CD14-positive monocyte (primary cell): ENCODE measurements around the gene USP6. TPM values are rescaled to one million over a fixed set of nuclear protein-coding genes. Genes with fewer than 3 reads are reported as not detected.

ENCODE experiments used
- DNase-seq, 3 donors: peaks; one replicate each; pipeline ENCODE4 v3.0.0-alpha.2; 2011 to 2022
- H2AFZ ChIP-seq: 2 replicates; pipeline ENCODE4 v1.6.0; 2012; ENCODE audit warnings: mild to moderate bottlenecking, low read depth, low read length, inconsistent platforms; ENCODE audit not compliant: insufficient read depth, poor library complexity, severe bottlenecking
- H3K27ac ChIP-seq, 2 donors: 1 replicate in 1 of 2; 2 replicates in 1 of 2; pipeline ENCODE4 v1.5.1; 2012 to 2013; ENCODE audit warnings: low read length in 2 of 2, control low read depth in 1 of 2, inconsistent platforms in 1 of 2, low read depth in 1 of 2, mild to moderate bottlenecking in 1 of 2
- H3K27me3 ChIP-seq, 2 donors: one replicate each; pipeline versions ENCODE4 v1.6.0 to v1.6.1; 2011 to 2013; ENCODE audit warnings: low read length in 2 of 2; ENCODE audit not compliant: control insufficient read depth in 2 of 2, insufficient read depth in 2 of 2
- H3K36me3 ChIP-seq, 2 donors: replicated peaks in 1 of 2; 1 replicate in 1 of 2; 2 replicates in 1 of 2; pipeline versions ENCODE4 v1.5.1 to v1.6.1; 2012 to 2013; ENCODE audit warnings: low read length in 2 of 2, control low read depth in 1 of 2, inconsistent platforms in 1 of 2, mild to moderate bottlenecking in 1 of 2; ENCODE audit not compliant: insufficient read depth in 2 of 2, control insufficient read depth in 1 of 2
- H3K4me1 ChIP-seq, 2 donors: 1 replicate in 1 of 2; 2 replicates in 1 of 2; pipeline versions ENCODE4 v1.5.1 to v1.6.1; 2012 to 2013; ENCODE audit warnings: low read length in 2 of 2, control low read depth in 1 of 2, inconsistent platforms in 1 of 2, mild to moderate bottlenecking in 1 of 2, moderate library complexity in 1 of 2; ENCODE audit not compliant: insufficient read depth in 2 of 2, control insufficient read depth in 1 of 2
- H3K4me2 ChIP-seq: replicated peaks from 2 replicates; pipeline ENCODE3; 2012; ENCODE audit warnings: low read length, moderate library complexity, mild to moderate bottlenecking; ENCODE audit not compliant: poor library complexity, severe bottlenecking; ENCODE audit errors: extremely low read depth
- H3K4me3 ChIP-seq, 3 experiments: fragments of 200-600 bp in 1 of 3; sonication (generic) in 1 of 3; replicated peaks in 1 of 3; 1 replicate in 2 of 3; 2 replicates in 1 of 3; pipeline ENCODE4 v1.5.1; 2011 to 2013; ENCODE audit warnings: low read length in 3 of 3, mild to moderate bottlenecking in 3 of 3, control low read depth in 2 of 3, low read depth in 2 of 3, inconsistent platforms in 1 of 3, moderate library complexity in 1 of 3
- H3K79me2 ChIP-seq: 2 replicates; pipeline ENCODE4 v1.6.0; 2012; ENCODE audit warnings: mild to moderate bottlenecking, control low read depth, inconsistent platforms, low read length, moderate library complexity; ENCODE audit not compliant: insufficient read depth
- H3K9ac ChIP-seq: 2 replicates; pipeline ENCODE4 v1.6.0; 2017; ENCODE audit warnings: low read length, mild to moderate bottlenecking; ENCODE audit not compliant: insufficient read depth, poor library complexity, severe bottlenecking
- H3K9me3 ChIP-seq, 2 donors: replicated peaks in 1 of 2; 1 replicate in 1 of 2; 2 replicates in 1 of 2; pipeline versions ENCODE4 v1.5.1 to v1.6.1; 2012 to 2013; ENCODE audit warnings: low read length in 2 of 2, control low read depth in 1 of 2; ENCODE audit not compliant: control insufficient read depth in 1 of 2, insufficient read depth in 1 of 2
- H4K20me1 ChIP-seq: 2 replicates; pipeline ENCODE4 v1.6.0; 2012; ENCODE audit warnings: mild to moderate bottlenecking, low read length, control low read depth, moderate library complexity; ENCODE audit not compliant: insufficient read depth
- H3K27ac Mint-ChIP-seq, 7 donors: one replicate each; pipeline ENCODE4 v1.8.0; 2020; ENCODE audit warnings: mild to moderate bottlenecking in 7 of 7, mixed read lengths in 7 of 7, moderate library complexity in 6 of 7, inconsistent platforms in 2 of 7
- H3K27me3 Mint-ChIP-seq, 3 donors: one replicate each; pipeline ENCODE4 v1.8.0; 2021 to 2022; ENCODE audit warnings: low read depth in 3 of 3, mild to moderate bottlenecking in 3 of 3, mixed read lengths in 3 of 3, moderate library complexity in 3 of 3, inconsistent platforms in 1 of 3
- H3K36me3 Mint-ChIP-seq, 2 donors: one replicate each; pipeline ENCODE4 v1.8.0; 2020; ENCODE audit warnings: mixed read lengths in 2 of 2, inconsistent platforms in 1 of 2, mild to moderate bottlenecking in 1 of 2
- H3K4me1 Mint-ChIP-seq: one replicate; pipeline ENCODE4 v1.8.0; 2020; ENCODE audit warnings: mild to moderate bottlenecking, mixed read lengths
- H3K4me3 Mint-ChIP-seq, 2 donors: one replicate each; pipeline ENCODE4 v1.8.0; 2020; ENCODE audit warnings: mild to moderate bottlenecking in 2 of 2, mixed read lengths in 2 of 2, moderate library complexity in 1 of 2
- H3K9me3 Mint-ChIP-seq, 7 donors: one replicate each; pipeline ENCODE4 v1.8.0; 2020 to 2022; ENCODE audit warnings: mixed read lengths in 7 of 7, mild to moderate bottlenecking in 6 of 7, moderate library complexity in 6 of 7, inconsistent platforms in 2 of 7
- WGBS: methylation state at CpG from one replicate; pipeline ENCODE4 v1.1.5; 2013; ENCODE audit warnings: missing lambda C conversion rate; ENCODE audit not compliant: insufficient coverage; 5-methylcytosine and 5-hydroxymethylcytosine counted together
- intact Hi-C, 2 donors: fragments of 100-400 bp; cut with micrococcal nuclease; formaldehyde crosslinking; loops; one replicate each; pipeline versions ENCODE4 v1.15.0 to v1.15.1; 2023
- polyA plus RNA-seq, 3 donors: library from polyadenylated mRNA; depleted of rRNA in 1 of 3; unstranded in 2 of 3; stranded (reverse) in 1 of 3; fragments of 300-500 nt in 2 of 3; fragments of >200 nt in 1 of 3; fragmentation: Illumina TruSeq in 2 of 3; gene quantifications; 1 replicate in 2 of 3; 2 replicates in 1 of 3; pipeline ENCODE4 v1.2.3, GENCODE V29; 2012 to 2021
- TF ChIP-seq, protein P1 (sequence below): fragments of 200-600 bp; IDR thresholded peaks from one replicate; pipeline ENCODE4 v1.8.0; 2022; ENCODE audit warnings: antibody characterized with exemption, mild to moderate bottlenecking

The USP6 gene
- polyA plus RNA-seq, 3 donors = 0.02 to 0.08 (median 0.02) TPM

DNA sequence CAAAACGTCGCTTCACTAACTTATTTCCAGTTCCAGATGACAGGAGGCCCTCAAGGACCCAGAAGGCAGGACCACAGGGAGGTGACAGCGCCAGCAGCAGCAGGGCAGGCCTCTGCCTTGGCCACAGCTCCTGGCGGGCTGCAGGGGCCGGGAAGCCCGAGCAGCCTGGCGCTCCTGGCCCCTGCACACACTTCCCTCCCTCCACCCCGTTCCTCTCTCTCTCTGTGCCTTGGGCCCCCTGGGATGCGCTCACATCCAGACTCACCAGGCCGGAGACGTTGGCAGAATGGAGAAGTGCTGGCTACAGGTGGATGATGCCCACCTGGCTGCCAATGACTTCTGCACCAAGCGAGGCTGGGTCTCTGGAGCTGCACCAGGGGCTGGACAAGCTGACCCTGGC lies 63.2 kb downstream of the USP6 start:
- intact Hi-C loops = no loop called here
- no peak overlapping the region for H3K27ac ChIP-seq
- H2AFZ ChIP-seq = no peak overlapping the region
- peaks cover 65 to 88% of the 10 kb centered on the region in 2 donors for H3K9me3 ChIP-seq
- no peak overlapping the region for H3K4me3 ChIP-seq
- H3K36me3 ChIP-seq = peaks cover 0 to 7% of the 10 kb centered on the region in 2 donors
- H3K27me3 ChIP-seq = no peaks in the 10 kb centered on the region
- H4K20me1 ChIP-seq = no peaks in the 10 kb centered on the region
- H3K4me1 Mint-ChIP-seq = no peaks in the 10 kb centered on the region
- no peak overlapping the region for H3K4me2 ChIP-seq
- H3K9ac ChIP-seq = no peak overlapping the region
- 97% methylated on average over 12 of the region's 12 CpGs for WGBS
- no peak for DNase-seq
- no peak overlapping the region for H3K4me3 Mint-ChIP-seq
- H3K36me3 Mint-ChIP-seq = peaks cover 7 to 20% of the 10 kb centered on the region in 2 donors
- TF ChIP-seq, protein P1, sequence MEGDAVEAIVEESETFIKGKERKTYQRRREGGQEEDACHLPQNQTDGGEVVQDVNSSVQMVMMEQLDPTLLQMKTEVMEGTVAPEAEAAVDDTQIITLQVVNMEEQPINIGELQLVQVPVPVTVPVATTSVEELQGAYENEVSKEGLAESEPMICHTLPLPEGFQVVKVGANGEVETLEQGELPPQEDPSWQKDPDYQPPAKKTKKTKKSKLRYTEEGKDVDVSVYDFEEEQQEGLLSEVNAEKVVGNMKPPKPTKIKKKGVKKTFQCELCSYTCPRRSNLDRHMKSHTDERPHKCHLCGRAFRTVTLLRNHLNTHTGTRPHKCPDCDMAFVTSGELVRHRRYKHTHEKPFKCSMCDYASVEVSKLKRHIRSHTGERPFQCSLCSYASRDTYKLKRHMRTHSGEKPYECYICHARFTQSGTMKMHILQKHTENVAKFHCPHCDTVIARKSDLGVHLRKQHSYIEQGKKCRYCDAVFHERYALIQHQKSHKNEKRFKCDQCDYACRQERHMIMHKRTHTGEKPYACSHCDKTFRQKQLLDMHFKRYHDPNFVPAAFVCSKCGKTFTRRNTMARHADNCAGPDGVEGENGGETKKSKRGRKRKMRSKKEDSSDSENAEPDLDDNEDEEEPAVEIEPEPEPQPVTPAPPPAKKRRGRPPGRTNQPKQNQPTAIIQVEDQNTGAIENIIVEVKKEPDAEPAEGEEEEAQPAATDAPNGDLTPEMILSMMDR = no peak
- H3K27me3 Mint-ChIP-seq = no peaks in the 10 kb centered on the region
- peaks cover 49 to 91% (median 79%) of the 10 kb centered on the region in 7 donors for H3K9me3 Mint-ChIP-seq
- H3K4me1 ChIP-seq = no peaks in the 10 kb centered on the region
- no peak overlapping the region for H3K27ac Mint-ChIP-seq
- H3K79me2 ChIP-seq = no peaks in the 10 kb centered on the region

DNA sequence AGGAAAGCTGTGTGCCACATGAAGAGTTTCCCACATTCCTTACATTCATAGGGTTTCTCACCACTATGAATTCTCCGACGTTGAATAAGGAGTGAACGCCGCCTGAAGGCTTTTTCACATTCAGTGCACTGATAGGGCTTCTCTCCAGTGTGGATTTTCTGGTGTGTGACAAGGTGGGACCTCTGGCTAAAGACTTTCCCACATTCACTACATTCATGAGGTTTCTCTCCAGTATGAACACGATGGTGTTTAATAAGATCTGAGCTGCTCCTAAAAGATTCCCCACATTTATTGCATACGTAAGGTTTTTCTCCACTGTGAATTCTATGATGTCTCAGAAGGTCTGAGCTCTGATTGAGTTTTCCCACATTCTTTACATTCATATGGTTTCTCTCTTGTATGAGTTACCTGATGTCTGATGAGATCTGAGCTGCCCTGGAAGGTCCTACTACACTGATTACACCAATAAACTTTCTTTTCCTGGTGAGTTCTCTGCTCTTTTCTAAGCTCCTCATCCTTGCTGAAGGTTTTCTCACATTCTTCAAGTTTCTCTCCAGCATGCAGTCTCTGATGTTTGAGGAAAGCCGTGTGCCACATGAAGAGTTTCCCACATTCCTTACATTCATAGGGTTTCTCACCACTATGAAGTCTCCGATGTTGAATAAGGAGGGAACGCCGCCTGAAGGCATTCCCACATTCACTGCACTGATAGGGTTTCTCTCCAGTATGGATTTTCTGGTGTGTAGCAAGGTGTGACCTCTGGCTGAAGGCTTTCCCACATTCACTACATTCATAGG lies 65.9 kb downstream of the USP6 start:
- H3K27me3 Mint-ChIP-seq = peaks cover 0 to 2% (median 0%) of the 10 kb centered on the region in 3 donors
- Histone ChIP-seq H3K4me1 (no peaks in the 10 kb centered on the region), H2AFZ (no peak overlapping the region), H3K9ac (no peak overlapping the region), H3K79me2 (no peaks in the 10 kb centered on the region), H3K9me3 (peaks cover 74 to 99% of the 10 kb centered on the region in 2 donors), H3K27ac (no peak overlapping the region), H3K4me2 (no peak overlapping the region), H3K27me3 (no peaks in the 10 kb centered on the region), H4K20me1 (no peaks in the 10 kb centered on the region), H3K36me3 (peaks cover 0 to 7% of the 10 kb centered on the region in 2 donors), H3K4me3 (peak overlapping the region in 1 of 3 experiments; percentile 40)
- peaks cover 6 to 18% of the 10 kb centered on the region in 2 donors for H3K36me3 Mint-ChIP-seq
- no CpG with 5 or more reads among the region's 10 CpGs for WGBS
- DNase-seq = no peak
- intact Hi-C loops = no loop called here
- H3K4me1 Mint-ChIP-seq = no peaks in the 10 kb centered on the region
- H3K9me3 Mint-ChIP-seq = peaks cover 51 to 99% (median 91%) of the 10 kb centered on the region in 7 donors
- no peak overlapping the region for H3K27ac Mint-ChIP-seq
- TF ChIP-seq, protein P1 = no peak
- no peak overlapping the region for H3K4me3 Mint-ChIP-seq
